Activated CD4-positive, alpha-beta T cell treated with anti-CD3 and anti-CD28 coated beads, Interleukin-10, Interleukin-2, amounts not matched to agents 100 ng/mL and 50 ng/mL, durations not matched to agents 16 hours and 8 hours (primary cell): Measurements from ENCODE around the gene OSGEP.
"Not testable (repeated sequence)": the region's sequence is repeated elsewhere in the genome, so short reads cannot be mapped to it uniquely, and the experiment has no call there.

Source experiments
- DNase-seq: peaks from one replicate; pipeline ENCODE4 v3.0.0-alpha.2; 2020

Gene OSGEP

DNA sequence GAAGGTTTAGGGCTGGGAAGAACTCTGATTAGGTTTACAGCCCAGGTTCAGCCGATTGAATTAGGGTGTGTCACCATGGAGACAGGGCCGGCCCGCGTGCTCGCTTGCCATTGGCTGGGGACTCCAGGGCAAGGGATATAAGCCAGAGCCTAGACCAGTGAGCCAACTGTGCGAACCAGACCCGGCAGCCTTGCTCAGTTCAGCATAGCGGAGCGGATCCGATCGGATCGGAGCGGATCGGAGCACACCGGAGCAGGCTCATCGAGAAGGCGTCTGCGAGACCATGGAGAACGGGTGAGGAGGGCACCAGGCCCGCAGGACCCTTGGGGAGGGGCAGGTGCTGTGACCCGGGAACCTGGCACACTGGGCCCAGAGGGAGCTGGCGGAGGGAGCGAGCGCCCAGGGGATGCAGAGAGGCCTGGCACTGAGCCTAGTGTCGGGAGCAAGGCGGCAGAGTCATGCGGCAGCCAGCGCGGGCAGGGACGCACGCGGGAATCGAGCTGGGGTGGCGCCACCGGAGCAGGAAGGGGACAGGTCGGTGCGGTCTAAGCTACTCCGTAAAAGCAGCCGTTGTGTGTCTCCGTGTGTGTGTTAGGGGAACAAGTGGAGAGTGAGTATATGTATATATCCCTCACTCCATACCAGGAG, 14.8 kb upstream of the OSGEP start, which contains the start of gene PNP:
PNP (plus strand) TSS at position 165 of the 648 bp plus-strand sequence; CDS start at position 284, 119 bp downstream.
- DNase-seq = peak; percentile 97

DNA sequence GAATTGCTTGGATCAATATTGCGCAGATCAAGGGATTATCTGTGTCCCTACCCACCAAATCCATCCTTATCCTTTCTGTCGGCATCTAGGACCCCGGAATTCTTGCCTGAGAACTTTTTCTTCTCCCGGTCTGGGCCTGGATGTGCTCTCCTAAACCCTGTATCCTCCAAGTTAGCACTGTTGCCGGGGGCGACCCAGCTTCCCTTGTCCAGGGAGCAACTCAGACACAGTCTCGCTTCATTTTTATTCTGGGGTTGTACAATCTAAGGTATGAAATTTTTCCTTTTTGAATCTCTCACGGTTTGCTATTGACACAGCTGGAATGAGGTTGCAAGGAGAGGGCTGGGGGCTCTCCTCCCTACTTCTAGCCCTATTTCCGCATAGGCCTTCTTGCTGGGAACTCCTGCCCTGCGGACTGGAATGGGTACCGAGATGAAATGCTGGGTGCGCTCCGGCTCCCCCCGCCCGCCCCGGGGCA, 14.2 kb upstream of the OSGEP start:
- no peak for DNase-seq

DNA sequence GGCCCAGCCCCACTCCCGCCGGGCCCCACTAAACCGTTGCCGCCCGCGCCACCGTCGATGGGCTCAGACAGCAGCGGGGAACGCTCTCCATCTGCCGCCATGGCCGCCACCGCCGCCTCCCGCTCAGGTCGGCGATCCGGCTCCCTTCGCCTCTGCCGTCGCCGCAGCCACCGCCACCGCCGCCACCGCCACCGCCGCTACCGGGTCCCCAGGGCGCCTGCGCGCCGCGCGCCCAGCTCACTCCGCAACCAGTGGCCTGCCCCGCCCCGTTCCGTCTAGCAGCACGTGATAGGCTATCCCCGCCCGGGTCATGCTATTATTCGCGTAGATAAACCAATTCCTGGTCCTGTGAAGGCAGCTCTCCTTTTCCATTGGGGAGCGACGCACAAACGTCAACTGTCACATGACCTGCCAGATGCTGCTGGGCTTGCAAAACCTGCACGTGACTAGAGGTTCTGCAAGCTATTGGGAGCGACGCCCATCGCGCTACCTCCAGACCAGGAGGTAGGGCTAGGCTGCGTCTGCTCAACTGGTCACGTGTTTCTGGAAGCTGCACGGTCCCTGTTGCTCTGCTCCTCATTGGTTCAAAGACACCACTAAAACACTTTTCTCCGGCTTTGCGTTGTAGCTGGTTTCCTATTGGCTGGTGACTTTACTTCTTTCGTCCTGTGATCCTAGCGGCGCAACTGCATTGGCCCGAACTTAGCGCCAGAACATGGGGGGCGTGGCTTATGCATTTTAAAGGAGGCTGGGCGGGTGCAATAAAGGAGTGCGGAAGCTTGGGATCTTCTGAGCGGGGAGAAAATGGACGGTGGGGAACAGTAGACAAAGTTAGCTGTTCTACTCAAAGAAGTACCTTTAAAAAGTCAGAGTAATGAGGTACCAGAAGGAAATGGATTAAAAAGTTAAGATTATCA, 6.9 kb upstream of the OSGEP start, which contains the start of gene PIP4P1:
PIP4P1 (minus strand) TSS at position 210 of the 917 bp plus-strand sequence; CDS start at position 101, 109 bp downstream.
- DNase-seq = peak; percentile 100

DNA sequence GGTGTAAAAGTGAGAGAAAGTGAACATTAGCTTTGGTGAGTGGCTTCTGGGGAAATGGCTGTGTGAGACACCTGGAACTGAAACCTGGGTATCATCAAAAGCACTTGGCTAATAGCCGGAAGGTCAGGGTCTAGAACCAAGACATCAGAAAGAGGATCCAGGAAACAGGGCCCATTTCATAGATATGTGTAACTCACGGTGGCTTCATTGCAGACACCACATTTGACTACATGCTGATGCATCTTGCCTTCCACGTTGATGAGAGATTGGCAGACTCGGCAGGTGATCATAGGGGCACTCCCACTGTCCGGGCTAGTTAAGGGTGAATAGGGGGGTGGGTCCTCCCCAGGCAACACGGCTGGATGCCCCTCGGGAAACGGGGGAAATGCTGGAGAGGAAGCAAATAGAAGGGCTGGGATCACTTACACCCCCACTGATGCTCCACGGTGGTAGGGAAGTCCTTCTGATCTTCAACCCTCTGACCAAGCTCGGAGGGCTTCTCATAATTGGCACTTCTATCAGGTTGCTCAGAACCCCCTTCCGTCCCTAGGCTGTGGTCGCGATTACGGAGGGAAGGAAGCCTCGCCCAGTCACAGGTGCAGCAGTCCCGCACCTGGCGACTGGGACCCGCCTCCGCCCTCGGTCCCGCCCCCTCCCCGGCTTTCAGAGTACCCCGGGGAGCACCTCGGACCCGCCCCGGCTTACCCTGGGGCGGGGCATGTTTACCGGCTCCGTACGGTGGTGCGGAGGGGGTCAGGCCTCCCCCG, 6.0 kb upstream of the OSGEP start:
- peak; percentile 48 for DNase-seq

DNA sequence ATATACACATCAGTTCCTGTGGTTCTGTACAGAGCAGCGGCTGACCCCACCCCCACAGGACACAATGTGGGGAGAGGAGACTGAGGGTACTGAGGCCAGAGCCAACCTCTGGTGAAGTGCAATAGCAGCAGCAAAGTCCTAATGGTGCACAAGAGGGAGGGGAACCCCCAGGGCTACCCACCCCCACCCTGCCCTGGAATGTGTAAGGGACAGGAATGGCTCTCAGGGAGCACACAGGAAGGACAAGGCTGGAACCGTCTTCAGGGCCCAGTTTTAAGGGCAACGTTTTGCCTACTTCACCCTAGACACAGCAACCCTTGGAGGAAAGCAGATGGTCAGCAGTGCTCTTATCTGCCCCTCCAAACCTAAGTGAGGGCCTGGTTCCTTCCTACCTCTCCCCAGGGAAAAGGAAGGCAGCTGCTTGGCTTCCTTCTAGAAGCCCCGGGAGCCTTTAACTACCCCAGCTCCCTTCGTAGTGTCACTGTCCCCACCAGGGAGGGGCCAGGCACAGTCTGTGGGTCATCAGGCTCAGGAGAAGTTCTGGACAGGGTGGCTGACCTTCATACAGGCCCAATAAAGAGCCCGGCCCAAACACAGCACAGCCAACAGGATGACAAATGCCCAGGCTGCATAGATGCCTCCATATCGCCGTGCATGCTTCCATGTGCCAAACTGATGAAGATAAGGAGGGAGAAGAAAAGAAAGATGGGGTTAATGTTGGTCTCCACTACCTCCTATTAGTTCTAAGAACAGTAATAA, 3.6 kb upstream of the OSGEP start:
- DNase-seq = no peak

DNA sequence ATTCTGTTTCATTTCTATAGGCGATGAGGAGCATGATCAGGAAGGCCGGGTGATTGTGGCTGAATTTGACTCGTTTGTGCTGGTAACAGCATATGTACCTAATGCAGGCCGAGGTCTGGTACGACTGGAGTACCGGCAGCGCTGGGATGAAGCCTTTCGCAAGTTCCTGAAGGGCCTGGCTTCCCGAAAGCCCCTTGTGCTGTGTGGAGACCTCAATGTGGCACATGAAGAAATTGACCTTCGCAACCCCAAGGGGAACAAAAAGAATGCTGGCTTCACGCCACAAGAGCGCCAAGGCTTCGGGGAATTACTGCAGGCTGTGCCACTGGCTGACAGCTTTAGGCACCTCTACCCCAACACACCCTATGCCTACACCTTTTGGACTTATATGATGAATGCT, 2.4 kb upstream of the OSGEP start:
- DNase-seq = no peak

DNA sequence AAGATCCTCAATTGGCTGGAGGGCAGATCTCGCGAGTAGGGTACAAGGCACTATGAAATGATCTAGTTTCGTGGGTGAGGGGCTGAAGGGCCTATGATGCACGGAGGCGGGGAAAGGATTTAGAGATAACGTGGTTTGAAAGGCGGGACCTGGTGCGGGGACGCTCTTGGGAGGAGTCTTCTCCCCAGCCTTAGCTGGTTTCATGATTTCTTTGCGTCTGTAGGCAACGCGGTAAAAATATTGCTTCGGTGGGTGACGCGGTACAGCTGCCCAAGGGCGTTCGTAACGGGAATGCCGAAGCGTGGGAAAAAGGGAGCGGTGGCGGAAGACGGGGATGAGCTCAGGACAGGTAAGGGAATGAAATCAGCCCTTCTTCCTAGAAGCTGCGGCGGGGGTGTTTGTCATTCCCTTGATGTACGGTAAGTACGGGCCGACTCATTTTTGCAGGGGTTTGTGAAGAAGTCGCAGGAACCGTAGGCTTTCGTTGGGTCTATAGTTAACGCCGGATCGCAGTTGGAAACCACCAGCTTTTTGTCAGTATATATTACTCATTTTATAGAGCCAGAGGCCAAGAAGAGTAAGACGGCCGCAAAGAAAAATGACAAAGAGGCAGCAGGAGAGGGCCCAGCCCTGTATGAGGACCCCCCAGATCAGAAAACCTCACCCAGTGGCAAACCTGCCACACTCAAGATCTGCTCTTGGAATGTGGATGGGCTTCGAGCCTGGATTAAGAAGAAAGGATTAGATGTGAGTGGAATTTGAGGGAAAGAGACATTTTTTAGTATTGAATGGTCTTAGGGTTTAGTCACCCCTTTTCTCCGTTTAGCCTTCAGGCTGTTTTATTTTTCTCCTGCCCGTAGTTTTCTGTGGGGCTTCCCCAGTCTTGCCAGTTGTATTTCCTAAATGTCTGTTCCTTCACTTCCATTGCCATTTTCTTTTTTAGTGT, 1.0 kb upstream of the OSGEP start:
- peak; percentile 13 for DNase-seq

DNA sequence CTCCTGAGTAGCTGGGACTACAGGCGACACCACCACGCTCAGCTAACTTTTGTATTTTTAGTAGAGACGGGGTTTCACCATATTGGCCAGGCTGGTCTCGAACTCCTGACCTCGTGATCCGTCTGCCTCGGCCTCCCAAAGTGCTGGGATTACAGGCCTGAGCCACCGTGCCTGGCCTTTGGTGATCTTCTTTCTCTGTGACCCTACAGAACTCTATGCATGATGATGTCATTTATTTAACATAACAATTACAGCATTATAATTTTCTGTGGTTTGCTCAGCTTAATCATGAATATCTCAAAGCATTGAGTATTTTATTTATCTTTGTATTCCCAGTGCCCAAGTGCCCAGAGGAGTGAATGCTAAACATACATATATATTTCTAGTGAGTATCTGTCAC, 1.8 kb downstream of the OSGEP start:
- DNase-seq = not testable (repeated sequence)

DNA sequence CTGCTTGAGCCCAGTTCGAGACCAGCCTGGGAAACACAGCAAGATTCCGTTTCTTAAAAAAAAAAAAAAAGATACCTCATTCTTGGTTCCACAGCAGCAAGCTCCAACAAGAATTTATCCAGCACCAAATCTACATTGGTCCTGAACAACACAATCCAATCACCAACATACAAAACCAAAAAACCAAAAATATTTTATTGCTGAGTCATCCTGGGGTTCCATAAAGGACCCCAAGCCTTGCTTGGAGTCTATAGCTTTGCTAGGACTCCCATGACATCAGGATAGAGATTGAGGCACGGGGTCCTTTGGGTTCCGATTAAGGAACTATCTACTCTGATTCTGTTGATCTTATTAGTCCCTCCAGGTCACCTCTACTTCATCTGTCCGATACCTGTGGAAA, 7.7 kb downstream of the OSGEP start:
- DNase-seq = no peak

DNA sequence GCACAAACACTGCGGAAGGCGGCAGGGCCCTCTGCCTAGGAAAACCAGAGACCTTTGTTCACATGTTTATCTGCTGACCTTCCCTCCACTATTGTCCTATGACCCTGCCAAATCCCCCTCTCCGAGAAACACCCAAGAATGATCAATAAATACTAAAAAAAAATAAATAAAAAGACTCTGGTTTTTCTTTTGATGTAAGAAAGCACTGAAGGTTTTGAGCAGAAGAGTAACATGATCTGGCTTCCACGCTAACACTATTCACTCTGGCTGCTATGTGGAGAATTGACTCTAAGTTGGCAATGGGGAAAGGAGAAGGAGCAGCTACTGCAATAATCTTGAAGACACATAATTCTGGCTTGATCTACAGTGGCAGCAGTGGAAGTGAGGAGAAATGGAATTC, 11.0 kb downstream of the OSGEP start:
- not testable (repeated sequence) for DNase-seq

DNA sequence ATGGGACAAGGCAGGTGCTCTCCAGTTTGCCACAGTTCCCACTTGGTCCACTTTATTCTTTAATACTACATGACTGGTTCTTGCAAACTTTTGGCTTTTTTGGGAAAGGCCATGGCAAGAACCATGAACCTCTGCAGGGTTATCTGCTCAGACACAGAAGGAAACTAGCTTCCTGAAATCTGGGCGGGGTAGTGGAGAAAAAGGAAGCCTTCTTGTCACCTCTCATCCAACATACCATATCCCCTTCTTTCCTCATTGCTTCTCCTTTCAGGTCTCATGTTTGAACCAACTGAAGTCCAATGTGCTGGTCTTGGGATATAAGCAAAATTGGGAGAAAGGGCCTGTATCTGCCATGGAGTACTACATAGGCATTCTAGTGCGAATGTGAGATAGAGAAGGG, 13.2 kb downstream of the OSGEP start:
- DNase-seq = no peak

DNA sequence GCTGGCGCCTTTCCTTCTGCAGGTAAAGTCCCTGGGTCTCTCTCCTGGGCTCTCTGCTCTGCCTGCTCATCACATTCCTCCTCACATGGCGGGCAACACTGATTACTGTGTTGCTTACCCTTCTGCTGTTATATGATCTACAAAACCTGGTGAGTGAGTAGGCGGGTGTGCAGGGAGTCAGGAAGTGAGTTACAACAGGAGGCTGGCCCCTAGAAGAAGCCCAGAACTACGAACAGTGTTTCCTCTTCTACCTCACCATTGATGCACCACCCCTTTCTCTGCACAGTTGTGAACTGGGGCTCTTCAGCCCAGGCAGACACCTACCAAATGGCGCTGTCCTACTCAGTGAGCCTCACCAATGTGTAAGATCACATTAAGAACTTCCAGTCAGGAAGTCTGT, 13.7 kb downstream of the OSGEP start:
- peak; percentile 42 for DNase-seq

DNA sequence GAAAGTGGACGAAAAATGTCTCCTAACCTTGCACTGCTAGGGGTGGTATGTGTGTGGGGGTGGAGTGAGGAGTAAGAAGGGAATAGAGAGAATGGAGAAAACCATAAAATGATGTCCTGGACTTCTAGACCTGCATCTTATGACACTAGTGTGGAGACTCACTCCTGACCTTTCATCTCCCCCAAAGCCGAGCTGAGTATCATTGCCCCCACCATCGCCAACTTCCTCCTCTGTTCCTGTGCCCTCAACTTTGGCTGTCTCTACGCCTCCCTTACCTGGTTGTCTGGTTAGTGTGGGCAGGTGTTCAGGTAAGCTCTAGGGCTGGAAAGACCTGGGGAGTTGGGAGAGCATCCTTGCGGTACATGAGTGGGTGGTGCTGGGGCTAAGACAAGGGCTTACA, 14.1 kb downstream of the OSGEP start:
- DNase-seq = no peak

DNA sequence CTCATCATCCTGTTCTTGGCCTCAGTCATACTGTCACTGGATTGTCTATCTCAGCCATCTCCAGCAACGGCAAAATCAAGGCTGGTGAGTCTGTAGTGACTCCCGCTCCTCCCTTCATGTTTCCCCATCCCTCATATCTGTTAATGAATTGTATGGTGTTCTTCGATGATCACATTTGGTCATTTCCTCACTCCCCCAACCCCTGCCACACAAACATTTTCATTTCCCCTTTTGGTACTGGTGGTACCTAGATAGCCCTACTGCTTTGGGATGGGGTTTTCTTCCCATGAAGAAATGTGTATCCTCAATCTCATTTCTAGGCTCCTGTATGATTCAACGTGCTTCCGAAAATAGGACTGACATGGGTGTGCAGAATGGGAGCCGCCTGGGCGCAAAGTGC, 15.9 kb downstream of the OSGEP start:
- DNase-seq = no peak

DNA sequence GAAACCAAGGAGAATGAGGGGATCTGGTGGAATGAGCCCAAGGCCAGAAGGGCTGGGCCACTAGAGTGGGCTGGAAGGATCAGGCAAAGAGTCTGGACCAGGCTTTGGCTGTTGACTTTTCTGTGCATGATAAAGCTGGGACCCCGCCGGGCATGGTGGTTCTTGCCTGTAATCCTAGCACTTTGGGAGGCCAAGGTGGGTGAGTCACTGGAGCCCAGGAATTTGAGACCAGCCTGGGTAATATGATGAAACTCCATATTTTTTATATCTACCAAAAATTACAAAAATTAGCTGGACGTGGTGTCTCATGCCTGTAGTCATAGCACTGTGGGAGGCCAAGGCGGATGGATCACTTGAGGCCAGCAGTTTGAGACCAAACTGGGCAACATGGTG, 18.3 kb downstream of the OSGEP start:
- no peak for DNase-seq

DNA sequence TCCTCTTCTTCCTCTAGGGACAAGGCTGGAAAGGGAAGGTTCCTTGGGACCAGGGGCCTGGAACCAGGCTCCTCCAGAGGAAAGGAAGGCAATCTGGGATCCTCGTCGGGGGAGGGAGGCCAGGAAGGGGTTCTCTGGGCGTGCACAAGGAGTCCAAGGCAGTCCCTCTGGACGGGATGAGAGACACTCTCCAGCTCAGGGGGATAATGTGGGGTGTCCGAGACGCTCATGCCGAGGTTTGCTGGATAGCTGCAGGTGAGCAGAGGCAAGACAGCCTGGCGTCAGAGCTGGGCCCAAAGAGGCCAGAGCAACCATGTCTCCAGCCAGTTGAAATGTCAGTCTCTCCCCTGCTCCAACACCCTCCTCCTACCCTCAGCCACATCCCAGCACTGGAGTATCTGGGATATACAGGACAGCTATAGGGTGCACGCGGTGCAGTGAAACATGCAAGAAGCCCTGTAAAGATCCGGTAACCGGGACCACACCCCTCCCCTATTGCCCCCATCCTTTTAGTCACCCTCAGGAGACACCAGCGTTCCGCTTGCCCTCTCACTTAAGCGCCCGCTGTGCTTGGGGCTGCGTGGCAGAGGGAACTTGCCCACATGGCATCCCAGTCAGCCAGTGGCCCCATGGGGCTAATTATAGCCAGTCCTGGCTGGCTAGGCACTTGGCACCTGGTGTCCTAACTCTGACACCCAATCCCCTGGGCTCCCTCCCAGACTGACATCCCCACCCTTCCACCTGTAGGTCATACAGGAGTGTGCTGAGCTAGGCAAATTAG, 18.8 kb downstream of the OSGEP start, which contains the start of gene KLHL33:
KLHL33 (minus strand) TSS at position 585 of the 781 bp plus-strand sequence; CDS start at position 230, 355 bp downstream.
- DNase-seq = no peak

DNA sequence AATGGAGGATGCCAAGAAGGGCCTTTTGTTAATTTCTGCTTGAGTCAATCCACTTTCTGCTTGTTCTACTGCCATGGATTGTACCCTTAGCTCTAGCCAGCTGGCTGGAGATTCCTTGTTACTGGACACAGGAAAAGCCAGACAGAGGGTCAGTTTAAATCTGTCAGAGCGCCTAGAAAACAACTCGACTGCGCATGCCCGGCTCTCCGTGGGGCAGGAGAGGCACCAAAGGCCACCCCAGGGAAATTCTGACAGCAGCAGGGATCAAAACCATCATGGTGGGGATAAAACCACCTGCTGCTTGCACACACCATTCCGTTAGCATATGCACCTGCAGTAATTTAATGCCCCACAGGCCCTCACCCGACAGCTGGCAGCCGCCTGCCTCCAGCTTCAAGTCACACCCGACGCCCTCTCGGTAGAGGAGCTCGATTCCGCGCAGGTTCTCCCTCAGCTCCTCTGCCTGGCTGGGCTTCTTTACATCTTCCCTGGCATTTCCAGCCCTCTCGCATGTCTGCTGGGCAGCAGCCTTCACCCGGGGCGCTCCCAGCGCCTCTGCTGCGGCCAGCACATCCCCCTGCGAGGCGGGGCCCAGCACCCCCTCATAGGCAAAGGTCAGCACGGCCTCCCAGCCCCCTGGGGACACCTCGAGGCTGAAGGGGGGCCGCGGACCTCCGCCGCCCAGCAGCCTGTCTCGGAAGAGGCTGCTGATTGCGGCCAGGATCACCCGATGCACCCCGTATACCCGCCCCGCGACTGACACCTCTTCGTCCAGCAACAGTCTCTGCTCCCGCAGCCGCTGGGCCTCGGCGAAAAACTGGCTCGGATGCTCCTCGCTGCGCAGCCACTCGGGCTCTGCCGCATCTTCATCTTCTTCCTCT, 19.7 kb downstream of the OSGEP start:
- DNase-seq = no peak

DNA sequence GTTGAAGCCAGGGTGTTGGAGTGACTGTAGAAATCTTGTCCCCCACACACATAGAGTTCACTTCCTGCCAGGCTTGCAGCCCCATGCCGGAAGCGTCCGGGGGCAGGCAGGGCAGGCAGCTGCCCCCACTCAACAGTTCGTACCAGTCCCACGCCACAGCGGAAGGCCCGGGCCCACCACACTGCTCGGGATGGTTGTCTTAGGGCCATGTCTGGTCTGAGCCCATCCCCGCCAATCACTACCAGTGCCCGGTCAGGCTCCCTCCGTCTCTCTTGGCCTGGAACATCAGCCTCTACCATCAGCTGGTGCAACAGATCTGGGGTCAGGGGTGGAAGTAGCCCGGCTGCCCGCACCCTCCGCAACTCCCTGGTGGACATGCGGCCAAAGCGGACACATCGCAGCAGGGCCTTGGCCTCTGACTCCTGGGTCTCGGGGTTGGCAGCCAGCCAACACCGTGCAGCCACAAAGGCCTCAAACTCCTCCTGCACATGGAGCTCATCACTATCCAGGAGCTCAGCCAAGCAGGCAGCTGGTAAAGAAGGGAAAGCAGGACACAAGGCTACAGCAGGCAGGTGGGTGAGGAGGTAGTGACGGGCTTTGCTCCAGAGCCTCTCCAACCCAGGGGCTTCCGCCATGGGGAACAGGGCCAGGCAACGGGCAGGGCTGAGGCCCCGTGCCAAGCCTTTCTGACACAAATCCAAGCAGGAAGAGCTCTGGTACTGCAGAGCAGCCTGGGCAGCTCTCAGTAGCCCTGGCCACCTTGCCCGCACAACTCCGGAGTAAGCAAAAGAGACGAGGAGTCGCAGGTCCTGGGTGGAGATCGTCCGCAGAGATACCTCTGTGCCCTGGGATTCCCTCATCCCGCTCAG, 24.6 kb downstream of the OSGEP start:
- DNase-seq = no peak
